Bronchial epithelial cell (primary cell): ENCODE results near the gene ZNF407. TPM values are rescaled to one million over a fixed set of nuclear protein-coding genes. Genes with fewer than 3 reads are reported as not detected.

Experiments used
- DNase-seq: peaks from one replicate; pipeline ENCODE4 v3.0.0-alpha.2; 2010; ENCODE audit warnings: low read depth
- FAIRE-seq: peaks from 2 replicates; lab custom pipeline; 2011; peaks lifted over from hg19 to GRCh38; lab: Jason Lieb, UNC
- H3K27me3 ChIP-seq: 2 replicates; pipeline ENCODE4 v1.5.1; 2011; ENCODE audit warnings: low read length; ENCODE audit not compliant: control insufficient read depth, insufficient read depth
- H3K36me3 ChIP-seq: 2 replicates; pipeline ENCODE4 v1.5.1; 2011; ENCODE audit warnings: low read length; ENCODE audit not compliant: control insufficient read depth, insufficient read depth
- H3K4me3 ChIP-seq: 2 replicates; pipeline ENCODE4 v1.5.1; 2011; ENCODE audit warnings: mild to moderate bottlenecking, low read depth, low read length, control low read depth
- total RNA-seq: library from RNA; depleted of rRNA; stranded (reverse); fragments of >200 nt; gene quantifications from 2 replicates; pipeline ENCODE4 v1.2.1, GENCODE V29; 2014
- TF ChIP-seq, protein P1 (sequence below): IDR thresholded peaks from 2 replicates; pipeline ENCODE4 v1.5.1; 2011; ENCODE audit warnings: mild to moderate bottlenecking, moderate library complexity, low read length, control low read depth, inconsistent platforms; ENCODE audit not compliant: insufficient read depth, severe bottlenecking

ZNF407 gene
- total RNA-seq, 1 donor from 2014 or later, result 10.0 TPM

GRCh38 chr18:74679006-74679678 lies 81.5 kb downstream of the ZNF407 start:
- Histone ChIP-seq H3K27me3 (no peaks in the 10 kb centered on the region), H3K36me3 (no peaks in the 10 kb centered on the region), H3K4me3 (no peak overlapping the region)
- DNase-seq (no peak), FAIRE-seq (no peak)
- TF ChIP-seq, protein P1, sequence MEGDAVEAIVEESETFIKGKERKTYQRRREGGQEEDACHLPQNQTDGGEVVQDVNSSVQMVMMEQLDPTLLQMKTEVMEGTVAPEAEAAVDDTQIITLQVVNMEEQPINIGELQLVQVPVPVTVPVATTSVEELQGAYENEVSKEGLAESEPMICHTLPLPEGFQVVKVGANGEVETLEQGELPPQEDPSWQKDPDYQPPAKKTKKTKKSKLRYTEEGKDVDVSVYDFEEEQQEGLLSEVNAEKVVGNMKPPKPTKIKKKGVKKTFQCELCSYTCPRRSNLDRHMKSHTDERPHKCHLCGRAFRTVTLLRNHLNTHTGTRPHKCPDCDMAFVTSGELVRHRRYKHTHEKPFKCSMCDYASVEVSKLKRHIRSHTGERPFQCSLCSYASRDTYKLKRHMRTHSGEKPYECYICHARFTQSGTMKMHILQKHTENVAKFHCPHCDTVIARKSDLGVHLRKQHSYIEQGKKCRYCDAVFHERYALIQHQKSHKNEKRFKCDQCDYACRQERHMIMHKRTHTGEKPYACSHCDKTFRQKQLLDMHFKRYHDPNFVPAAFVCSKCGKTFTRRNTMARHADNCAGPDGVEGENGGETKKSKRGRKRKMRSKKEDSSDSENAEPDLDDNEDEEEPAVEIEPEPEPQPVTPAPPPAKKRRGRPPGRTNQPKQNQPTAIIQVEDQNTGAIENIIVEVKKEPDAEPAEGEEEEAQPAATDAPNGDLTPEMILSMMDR, result no peak

- no peak for DNase-seq
- Histone ChIP-seq H3K27me3 (no peaks in the 10 kb centered on the region), H3K36me3 (no peaks in the 10 kb centered on the region), H3K4me3 (no peak overlapping the region)
- TF ChIP-seq, protein P1, result no peak
- FAIRE-seq, result no peak
These were observed 82.0 kb downstream of the ZNF407 start for GRCh38 chr18:74679679-74680076.

DNA sequence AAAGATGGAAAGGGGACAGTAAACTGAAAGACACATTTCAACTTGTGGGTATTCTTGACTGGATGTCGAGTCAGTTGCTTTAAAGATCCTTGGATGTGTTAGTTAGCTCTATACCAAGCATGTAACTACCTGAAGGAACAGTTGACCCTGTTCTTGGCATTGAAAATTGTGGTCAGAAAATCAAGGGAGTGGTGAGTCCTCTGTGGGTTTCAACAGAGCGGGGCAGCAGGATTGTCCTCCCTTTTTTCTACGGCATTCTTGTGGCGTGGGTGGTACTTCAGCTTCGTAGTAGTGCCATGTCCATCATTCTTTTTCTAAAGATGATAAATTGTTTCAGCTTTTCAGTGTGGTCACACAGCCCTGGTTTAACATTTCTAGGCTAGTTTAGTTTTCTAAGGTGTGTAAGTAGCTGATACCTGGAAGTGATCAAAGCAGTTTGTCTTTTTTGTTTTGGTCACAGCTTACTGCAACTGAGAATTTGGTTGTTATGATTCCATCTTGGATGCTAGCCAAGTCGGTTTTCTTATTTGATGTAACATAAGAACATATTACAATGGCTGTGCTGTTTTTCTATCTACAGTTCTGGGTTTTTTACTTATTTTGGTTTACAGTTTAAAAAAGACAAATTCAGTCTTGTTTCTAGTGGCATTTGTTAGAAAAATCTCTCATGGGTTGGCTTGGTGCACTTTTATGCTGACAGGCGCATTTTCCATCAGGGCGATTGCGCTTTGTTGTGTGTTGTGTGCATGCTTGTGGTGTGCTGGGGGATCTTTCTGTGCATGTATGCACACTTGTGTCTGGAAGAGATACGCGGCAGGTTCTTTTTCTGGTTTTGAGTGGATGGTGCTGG lies 84.7 kb downstream of the ZNF407 start:
- H3K27me3 ChIP-seq, result no peaks in the 10 kb centered on the region
- H3K4me3 ChIP-seq, result no peak overlapping the region
- peak; percentile 52 for DNase-seq
- peaks cover 3% of the 10 kb centered on the region for H3K36me3 ChIP-seq
- TF ChIP-seq, protein P1, result no peak
- FAIRE-seq, result no peak

DNA sequence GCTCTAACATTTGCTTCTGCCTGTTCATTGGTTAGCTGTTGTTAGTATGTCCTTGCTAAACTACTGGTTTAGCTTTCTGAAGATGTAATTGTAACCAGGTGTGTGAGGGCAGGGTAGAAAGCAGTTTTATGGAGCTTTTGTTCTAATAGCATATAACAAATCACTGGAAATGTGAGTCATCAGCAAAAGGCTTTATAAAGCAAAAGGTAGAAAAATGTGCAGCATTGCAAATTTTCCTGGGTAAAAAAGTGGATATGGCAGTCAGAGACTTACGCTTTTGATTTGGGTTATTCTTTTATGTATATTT lies 85.3 kb downstream of the ZNF407 start:
- peak; percentile 14 for DNase-seq

DNA sequence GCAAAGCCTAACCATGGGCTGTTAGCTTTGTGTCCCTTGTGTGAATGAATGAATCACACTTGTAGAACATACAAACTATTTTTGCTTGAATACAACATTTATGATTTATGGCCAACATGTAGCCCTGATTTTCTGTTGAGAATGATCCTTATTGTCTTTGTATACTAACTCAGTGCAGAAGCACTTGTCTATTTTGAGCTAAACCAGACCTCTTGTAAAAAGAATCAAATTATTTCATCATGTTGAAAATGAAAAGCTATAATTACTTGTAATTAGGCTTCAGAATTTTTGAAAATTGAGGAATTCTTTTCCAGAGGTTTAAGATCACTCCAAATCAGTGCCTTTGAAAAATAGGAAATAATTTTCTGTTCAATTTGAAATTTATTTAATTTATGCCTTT lies 85.9 kb downstream of the ZNF407 start:
- Histone ChIP-seq H3K27me3 (no peaks in the 10 kb centered on the region), H3K36me3 (peaks cover 3% of the 10 kb centered on the region), H3K4me3 (no peak overlapping the region)
- TF ChIP-seq, protein P1, result no peak
- DNase-seq, result no peak
- FAIRE-seq, result no peak

More for the DNA sequence above, 85.3 kb downstream of the ZNF407 start:
- TF ChIP-seq, protein P1, result no peak
- peaks cover 3% of the 10 kb centered on the region for H3K36me3 ChIP-seq
- no peak overlapping the region for H3K4me3 ChIP-seq
- H3K27me3 ChIP-seq, result no peaks in the 10 kb centered on the region
- FAIRE-seq, result no peak
